Bronchial epithelial cell (primary cell): ENCODE results near the gene LY9. TPM values are rescaled to one million over a fixed set of nuclear protein-coding genes. Genes with fewer than 3 reads are reported as not detected.
A peak's percentile ranks its signal among the peaks of the same experiment; 100 is the strongest.

ENCODE experiments used
- DNase-seq: peaks from one replicate; pipeline ENCODE4 v3.0.0-alpha.2; 2010; ENCODE audit warnings: low read depth
- FAIRE-seq: peaks from 2 replicates; lab custom pipeline; 2011; peaks lifted over from hg19 to GRCh38; lab: Jason Lieb, UNC
- H3K27me3 ChIP-seq: 2 replicates; pipeline ENCODE4 v1.5.1; 2011; ENCODE audit warnings: low read length; ENCODE audit not compliant: control insufficient read depth, insufficient read depth
- H3K36me3 ChIP-seq: 2 replicates; pipeline ENCODE4 v1.5.1; 2011; ENCODE audit warnings: low read length; ENCODE audit not compliant: control insufficient read depth, insufficient read depth
- H3K4me3 ChIP-seq: 2 replicates; pipeline ENCODE4 v1.5.1; 2011; ENCODE audit warnings: mild to moderate bottlenecking, low read depth, low read length, control low read depth
- total RNA-seq: library from RNA; depleted of rRNA; stranded (reverse); fragments of >200 nt; gene quantifications from 2 replicates; pipeline ENCODE4 v1.2.1, GENCODE V29; 2014
- TF ChIP-seq, protein P1 (sequence below): IDR thresholded peaks from 2 replicates; pipeline ENCODE4 v1.5.1; 2011; ENCODE audit warnings: mild to moderate bottlenecking, moderate library complexity, low read length, control low read depth, inconsistent platforms; ENCODE audit not compliant: insufficient read depth, severe bottlenecking

LY9 gene
- total RNA-seq, 1 donor from 2014 or later, result under 0.01 TPM

DNA sequence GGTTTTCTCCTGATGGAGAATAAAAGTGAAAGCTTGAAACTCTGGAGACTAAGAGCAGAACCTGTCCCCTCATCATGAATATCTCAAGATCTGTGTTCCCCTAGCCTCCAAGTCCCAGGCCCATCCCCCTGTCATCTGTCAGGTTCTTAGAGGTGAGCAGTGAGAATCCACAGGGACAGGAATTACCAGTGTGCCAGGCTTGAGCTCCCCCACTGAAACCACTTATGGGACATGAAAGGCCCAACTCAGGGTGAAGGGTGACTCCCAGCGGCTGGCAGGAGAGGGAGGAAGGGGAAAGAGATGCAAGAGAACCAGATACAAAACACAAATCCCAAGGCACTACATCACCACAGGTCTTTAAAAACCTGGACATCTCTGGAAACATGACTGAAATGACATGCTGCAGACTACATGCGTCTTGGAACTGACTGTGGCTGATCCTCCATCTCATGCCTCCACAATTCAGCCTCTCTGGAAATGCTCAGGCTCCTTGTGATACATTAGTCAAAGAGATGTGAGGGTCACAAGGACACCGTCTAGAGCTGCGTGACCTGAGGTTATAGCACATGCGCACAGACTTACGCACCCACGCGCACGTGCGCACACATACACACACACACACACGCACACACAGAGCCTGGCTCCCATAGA, 6.8 kb upstream of the LY9 start:
- Histone ChIP-seq H3K27me3 (no peaks in the 10 kb centered on the region), H3K36me3 (no peaks in the 10 kb centered on the region), H3K4me3 (no peak overlapping the region)
- TF ChIP-seq, protein P1, sequence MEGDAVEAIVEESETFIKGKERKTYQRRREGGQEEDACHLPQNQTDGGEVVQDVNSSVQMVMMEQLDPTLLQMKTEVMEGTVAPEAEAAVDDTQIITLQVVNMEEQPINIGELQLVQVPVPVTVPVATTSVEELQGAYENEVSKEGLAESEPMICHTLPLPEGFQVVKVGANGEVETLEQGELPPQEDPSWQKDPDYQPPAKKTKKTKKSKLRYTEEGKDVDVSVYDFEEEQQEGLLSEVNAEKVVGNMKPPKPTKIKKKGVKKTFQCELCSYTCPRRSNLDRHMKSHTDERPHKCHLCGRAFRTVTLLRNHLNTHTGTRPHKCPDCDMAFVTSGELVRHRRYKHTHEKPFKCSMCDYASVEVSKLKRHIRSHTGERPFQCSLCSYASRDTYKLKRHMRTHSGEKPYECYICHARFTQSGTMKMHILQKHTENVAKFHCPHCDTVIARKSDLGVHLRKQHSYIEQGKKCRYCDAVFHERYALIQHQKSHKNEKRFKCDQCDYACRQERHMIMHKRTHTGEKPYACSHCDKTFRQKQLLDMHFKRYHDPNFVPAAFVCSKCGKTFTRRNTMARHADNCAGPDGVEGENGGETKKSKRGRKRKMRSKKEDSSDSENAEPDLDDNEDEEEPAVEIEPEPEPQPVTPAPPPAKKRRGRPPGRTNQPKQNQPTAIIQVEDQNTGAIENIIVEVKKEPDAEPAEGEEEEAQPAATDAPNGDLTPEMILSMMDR, result no peak
- FAIRE-seq (peak; percentile 47), DNase-seq (no peak)

DNA sequence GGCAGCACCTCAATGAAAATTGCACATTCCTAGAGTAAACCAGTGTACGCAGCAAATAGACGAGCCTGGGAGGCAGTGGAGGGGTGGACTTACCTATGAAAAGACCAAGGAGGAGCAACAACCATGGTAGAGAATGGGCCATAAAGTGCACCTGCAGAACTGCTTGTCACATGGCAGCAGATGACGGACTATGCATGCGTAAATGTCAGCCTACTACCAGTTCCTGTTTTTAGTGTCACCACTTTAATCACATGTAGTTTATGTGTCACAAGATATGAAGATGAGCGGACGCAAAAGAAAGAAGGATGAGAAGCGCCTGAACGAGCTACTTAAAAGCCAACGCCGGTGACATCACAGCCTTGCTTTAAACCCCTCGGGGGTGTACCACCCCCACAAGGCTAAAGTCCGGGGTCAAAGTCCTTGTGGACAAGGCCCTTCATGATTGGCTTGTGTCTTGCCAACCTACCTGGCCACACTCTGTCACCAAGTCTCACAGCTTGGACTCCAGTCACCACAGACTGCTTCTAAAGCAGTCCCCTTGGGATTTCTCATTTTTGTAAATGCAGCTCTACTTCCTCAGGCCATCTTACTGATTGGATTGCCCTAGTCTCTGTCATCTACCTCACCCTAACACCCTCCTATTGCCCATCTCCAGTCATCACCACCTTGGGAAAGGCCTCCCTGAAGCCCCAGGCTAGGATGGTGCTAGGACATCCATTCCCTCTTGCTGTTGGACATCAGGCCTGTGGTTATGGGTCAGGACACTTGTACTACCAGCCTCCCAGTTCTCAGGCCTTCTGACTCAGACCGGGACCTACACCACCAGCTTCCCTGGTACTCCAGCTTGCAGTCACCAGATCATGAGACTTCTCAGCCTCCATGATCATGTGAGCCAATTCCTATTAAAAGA, 6.0 kb upstream of the LY9 start:
- no peak overlapping the region for H3K4me3 ChIP-seq
- no peak for FAIRE-seq
- TF ChIP-seq, protein P1, result no peak
- no peaks in the 10 kb centered on the region for H3K36me3 ChIP-seq
- H3K27me3 ChIP-seq, result no peaks in the 10 kb centered on the region
- no peak for DNase-seq

DNA sequence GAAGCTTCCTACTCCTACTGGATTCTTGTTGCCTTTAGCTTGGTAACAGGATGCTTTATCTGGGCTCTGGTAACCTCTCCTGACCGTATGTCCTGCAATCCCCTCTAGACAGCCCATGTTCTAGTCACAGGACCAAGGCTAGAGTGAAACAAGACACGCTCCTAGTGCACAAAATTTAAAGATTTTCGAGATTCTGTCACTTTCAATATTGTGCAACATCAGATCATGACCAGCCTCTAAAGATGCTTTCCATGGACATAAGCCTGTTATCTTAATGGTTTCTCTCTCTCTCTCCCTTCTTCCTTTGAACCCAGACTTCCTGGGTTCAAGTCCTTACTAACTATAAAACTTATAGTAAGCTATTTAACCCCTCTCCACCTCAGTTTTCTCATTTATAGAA, 1.6 kb upstream of the LY9 start:
- no peak for DNase-seq
- no peak for FAIRE-seq
- H3K36me3 ChIP-seq, result no peaks in the 10 kb centered on the region
- TF ChIP-seq, protein P1, result no peak
- H3K4me3 ChIP-seq, result no peak overlapping the region
- H3K27me3 ChIP-seq, result no peaks in the 10 kb centered on the region

DNA sequence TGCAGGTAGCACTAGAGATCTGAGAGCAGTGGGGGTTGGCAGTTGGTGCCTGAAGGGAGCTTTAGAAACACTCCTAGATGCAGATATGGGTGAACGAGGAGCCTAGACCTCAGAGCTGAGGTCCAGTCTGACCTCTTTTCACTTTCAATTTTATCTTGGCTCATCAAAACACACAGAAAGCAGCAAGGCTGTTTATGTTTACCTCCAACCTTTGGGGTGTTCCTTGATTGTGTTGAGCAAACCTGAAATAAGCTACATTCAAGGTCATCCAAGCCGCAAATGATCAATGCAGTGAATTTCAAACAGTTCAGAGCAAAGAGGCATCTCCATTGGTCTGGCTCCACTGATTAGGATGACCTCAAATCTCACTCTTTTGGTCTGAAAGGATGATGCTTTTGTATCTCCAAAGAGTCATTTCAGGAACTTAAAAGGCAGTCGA, 1.3 kb downstream of the LY9 start:
- DNase-seq (no peak), FAIRE-seq (no peak)
- TF ChIP-seq, protein P1, result no peak
- H3K4me3 ChIP-seq, result no peak overlapping the region
- no peaks in the 10 kb centered on the region for H3K36me3 ChIP-seq
- H3K27me3 ChIP-seq, result no peaks in the 10 kb centered on the region

DNA sequence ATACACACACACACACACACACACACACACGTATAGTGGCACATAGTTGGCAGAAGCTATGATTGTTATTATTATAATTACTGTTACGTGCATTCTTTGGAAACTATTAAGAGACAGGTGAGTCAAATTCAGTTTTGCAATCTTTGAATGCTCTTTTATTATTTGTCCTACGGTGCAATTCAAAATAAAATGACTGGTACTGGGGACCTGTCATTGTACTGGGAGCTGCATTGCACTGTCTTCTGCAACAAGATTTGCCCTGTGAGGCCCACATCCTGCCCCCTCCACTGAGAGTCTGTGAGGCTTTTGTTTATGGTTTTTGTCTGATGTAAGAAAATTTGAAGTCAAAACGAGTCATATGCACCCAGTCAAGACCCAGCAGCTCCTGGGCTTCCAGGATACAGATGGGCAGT, 1.9 kb downstream of the LY9 start:
- no peak overlapping the region for H3K4me3 ChIP-seq
- H3K36me3 ChIP-seq, result no peaks in the 10 kb centered on the region
- no peaks in the 10 kb centered on the region for H3K27me3 ChIP-seq
- TF ChIP-seq, protein P1, result no peak
- DNase-seq (peak; percentile 74), FAIRE-seq (no peak)
